GM12873 (cell line): ENCODE measurements around the gene HDAC11.

Source experiments
- TF ChIP-seq, protein P1 (sequence below): IDR thresholded peaks from 2 replicates; pipeline ENCODE4 v1.5.1; 2012; ENCODE audit warnings: low read depth, mild to moderate bottlenecking, moderate library complexity, low read length, control low read depth; ENCODE audit not compliant: insufficient read depth; ENCODE audit errors: missing control alignments

Gene HDAC11

DNA sequence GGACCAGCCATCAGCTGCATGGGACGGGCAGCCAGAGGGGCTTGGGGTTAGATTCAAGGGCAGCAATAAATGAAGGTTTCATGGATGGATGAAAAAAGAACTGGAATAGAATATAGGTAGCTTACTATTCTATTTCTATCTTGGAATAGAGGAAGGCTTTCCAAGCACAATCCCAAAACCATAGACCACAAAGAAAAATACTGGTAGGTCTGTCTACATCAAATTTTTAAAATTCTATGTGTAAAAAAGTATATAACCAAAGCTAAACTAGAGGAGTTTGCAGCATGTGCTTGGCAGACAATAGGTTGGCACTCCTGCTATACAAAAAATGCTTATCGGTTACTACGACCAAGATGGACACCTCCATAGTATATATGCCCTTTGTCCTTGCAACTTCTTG, 61.6 kb downstream of the HDAC11 start:
- TF ChIP-seq, protein P1, sequence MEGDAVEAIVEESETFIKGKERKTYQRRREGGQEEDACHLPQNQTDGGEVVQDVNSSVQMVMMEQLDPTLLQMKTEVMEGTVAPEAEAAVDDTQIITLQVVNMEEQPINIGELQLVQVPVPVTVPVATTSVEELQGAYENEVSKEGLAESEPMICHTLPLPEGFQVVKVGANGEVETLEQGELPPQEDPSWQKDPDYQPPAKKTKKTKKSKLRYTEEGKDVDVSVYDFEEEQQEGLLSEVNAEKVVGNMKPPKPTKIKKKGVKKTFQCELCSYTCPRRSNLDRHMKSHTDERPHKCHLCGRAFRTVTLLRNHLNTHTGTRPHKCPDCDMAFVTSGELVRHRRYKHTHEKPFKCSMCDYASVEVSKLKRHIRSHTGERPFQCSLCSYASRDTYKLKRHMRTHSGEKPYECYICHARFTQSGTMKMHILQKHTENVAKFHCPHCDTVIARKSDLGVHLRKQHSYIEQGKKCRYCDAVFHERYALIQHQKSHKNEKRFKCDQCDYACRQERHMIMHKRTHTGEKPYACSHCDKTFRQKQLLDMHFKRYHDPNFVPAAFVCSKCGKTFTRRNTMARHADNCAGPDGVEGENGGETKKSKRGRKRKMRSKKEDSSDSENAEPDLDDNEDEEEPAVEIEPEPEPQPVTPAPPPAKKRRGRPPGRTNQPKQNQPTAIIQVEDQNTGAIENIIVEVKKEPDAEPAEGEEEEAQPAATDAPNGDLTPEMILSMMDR: no peak

DNA sequence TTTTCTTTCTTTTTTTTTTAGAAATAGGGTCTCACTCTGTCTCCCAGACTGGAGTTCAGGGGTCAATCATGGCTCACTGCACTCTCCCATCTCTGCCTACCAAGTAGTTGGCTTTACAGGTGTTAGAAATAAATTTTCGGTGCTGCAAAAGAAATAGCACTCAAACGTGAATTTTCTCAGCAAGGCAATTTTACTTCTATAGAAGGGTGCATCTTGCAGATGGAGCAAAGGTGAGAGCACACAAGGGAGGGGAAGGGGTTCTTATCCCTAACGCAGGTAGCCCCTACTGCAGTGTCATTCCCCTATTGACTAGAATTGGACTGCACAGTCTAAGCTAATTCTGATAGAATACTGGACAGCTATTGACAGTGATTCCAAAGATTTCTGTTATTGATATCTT, 62.0 kb downstream of the HDAC11 start:
- TF ChIP-seq, protein P1: no peak

DNA sequence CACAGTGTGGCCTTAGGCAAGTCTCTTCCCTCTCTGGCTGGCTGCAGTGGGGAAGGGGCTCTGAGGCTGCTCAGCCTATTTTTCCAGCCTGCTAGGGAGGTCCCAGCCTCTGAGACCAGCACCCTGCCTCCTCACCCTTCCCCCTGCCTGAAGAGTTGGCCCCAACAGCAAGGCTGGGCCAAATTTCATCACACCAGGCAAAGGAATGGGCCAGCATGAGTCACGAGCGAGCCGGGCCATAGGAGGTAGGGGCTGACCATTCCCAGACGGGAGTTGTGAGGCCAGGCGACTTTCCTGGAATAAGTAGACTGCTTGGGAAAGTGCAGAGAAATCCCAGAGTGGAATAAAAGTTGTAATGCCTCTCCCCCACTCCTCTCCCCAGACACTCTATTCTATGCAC, 63.1 kb downstream of the HDAC11 start:
- TF ChIP-seq, protein P1: no peak

DNA sequence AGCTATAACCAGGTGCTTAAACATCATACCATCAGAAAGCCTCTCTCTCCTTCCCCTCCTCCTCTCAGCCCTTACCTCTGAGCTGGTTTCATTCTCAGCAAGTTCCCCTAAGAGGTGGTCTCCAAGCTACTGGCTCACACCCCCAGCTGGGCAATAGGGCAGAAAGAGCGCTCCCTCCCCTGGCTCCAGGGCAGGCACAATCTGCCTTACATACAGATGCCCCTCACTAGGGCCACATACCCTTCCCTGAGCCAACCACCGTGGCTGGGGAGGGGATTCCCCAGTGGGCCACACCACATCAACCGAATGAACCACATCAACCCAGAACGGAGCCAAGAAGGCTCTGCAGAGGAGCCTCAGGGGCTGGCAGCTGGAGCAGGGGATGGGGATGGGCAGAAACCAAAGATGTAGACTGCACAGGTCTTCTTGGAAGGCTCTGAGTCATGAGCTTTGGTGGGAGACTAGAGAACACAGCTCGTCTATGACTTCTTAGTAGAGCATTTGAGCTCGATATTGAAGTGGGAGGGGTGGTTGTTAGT, 64.3 kb downstream of the HDAC11 start:
- TF ChIP-seq, protein P1: no peak

DNA sequence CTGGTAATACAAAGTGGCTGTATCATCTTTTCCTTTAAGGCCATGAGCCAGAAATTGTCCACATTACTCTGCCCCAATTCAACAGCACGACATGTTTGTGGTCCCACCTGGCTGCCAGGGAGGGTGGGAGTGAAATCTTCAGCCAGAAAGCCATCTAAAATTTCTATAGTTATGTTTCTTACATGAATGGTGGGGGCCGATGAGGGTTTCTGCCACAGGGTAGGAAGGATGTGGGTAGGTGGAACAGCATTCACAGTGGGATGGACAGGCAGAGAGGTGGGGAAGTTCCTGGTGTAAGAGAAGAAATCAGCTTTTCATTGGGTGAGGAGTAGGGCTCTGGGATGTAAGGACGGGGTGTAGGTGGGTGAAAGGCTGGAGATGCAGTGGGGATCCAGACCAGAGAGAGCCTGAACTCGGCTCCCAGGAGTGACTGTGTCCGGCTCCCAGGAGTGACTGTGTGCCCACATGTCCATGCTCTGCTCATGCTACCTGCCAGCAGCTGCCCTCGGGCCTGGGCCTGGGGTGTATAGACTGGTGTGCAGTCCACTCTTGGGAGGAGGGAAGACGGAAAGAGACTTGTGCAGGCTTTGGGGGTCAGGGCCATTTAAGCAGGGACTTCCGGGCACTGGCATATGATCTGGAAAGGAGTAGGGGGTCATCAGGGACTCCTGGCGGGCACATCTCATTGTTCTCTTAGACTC, 65.0 kb downstream of the HDAC11 start:
- TF ChIP-seq, protein P1: no peak

DNA sequence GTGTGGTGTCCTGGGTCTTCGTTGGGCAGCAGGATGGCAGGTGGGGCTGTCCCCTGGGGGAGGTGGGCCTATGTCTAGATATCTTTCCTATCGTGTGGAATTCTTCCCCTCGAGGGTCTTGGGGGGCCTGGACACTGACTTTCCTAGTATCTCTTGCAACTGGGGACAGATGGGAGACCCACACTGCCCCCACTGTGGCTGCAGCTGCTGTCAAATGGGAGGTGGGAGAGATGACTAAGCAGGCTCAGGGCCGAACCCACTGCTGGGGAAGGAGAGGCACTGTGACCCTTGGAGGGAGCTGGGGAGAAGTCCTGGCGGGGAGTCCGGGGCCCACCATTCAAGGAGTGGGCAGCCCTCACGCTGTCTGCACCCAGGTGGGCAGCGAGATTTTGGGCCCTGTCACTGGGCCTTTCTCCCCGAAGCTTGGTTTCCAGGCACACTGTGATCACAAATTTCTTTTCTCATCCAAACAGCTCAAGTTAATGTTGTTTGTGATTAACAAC, 65.9 kb downstream of the HDAC11 start:
- TF ChIP-seq, protein P1: no peak

DNA sequence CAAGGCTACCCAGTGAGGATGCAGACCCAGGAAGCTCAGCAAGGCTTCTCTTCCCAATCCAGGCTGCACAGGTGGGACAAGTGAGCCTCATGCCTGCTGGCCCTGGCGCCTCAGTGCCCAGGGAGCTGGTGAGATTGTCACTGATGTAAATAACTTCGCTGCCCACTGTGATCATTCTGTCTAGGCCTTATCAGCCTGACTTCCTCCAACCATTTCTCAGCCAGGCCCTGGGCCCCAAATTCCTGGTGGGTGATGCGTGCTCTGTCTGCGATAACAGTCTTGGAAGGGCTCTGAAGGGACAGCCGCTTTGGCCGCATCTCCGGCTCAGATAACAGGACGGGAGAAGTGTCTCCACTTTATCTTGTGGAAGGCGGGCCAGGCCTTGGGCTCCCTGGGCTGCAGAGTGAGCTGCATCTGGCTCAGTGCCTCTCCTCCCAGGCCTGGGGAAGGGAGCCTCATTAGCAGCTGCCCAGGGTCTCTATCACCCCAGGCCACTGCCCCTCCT, 66.6 kb downstream of the HDAC11 start:
- TF ChIP-seq, protein P1: no peak
